IPS DF 4.7 (cell line): Measurements from ENCODE around the gene PRDM12.

Experiments used
- DNase-seq: peaks from one replicate; pipeline ENCODE4 v3.0.0-alpha.2; 2013; ENCODE audit warnings: low spot score; ENCODE audit errors: extremely low read depth

The PRDM12 gene

DNA sequence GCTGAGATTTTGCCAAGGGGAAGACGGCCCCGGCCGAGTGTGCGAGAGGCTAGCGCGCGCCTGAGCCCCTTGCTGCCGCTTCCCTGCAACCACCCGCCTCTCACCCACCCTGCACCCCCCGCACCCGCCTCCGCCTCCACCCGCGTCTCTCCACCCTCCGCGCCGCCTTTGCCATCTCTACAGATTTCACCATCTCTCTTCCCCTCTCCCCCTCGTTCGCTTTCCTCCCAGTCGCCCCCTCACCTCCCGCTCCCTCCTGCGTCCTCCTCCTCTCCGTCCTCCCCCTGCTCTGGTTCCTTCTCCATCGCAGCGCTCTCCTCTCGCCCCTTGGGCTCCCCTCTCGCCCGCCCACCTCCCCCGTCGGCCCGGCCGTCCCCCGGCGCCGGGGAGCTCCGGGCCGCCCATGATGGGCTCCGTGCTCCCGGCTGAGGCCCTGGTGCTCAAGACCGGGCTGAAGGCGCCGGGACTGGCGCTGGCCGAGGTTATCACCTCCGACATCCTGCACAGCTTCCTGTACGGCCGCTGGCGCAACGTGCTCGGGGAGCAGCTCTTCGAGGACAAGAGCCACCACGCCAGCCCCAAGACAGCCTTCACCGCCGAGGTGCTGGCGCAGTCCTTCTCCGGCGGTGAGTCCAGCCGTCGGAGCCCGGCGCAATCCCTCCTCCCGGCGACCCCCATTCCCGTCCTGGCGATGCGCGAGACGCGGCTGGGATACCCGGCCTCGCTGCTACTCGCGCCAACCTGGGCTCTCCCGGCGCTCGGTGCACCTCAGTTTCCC lies at the start of gene PRDM12:
Gene PRDM12 (plus strand): TSS at position 344 of the 778 bp plus-strand sequence. CDS start 60 bp downstream, at position 404.
- DNase-seq: no peak

DNA sequence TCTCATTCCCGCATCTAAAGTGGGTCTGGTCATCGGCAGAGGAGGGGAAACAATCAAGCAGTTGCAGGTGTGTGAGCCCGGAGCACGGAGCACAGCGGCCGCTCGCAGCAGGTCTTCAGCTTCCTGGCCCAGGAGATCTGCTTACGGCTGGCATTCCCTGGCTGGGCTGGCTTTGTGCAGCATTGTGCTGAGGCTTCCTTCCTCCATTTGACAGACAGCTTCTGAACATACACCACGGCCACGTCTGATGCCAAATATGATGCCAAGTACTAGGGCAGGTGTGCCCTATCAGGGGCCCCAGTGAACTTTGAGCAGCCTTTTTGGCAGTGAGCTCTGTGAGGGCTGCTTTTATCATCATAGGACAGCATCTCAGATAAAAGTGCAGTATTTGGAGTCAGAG lies 47.9 kb upstream of the PRDM12 start:
- no peak for DNase-seq

DNA sequence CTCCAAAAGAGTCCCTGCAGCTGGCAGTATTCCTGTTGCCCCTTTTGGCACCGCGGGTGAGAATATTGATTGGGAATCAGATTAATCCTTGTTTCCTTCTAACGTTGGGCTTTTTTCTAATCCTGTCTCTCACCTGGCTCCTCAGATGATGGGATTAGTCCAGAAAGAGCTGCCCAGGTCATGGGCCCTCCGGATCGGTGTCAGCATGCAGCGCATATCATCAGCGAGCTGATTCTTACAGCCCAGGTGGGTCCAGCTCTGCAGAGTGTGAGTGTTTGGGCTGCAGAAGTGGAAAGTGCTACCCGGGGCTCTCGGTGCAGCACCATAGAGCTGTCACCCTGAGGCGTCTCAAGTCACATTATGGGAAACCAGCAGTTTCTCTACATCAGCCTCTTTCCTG lies 40.9 kb upstream of the PRDM12 start:
- DNase-seq: no peak

DNA sequence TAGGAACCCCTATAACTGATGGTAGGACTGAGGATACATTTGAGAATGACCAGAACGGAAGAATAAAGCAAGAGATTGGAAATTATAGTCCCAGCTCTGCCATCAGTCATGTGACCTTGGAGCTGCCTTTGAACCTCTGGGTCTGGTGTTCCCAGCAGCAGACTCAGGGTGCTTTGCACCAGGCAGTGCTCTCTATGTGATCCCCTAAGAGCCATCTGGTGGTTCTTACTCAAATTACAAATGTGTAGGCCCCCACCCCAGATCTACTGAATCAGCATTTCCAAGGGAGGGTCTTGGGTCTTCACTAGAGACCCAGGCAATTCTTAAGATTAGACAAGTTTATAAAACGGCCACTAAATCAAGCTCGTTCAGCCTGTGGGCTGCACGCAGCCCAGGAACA lies 40.2 kb upstream of the PRDM12 start:
- DNase-seq: no peak

DNA sequence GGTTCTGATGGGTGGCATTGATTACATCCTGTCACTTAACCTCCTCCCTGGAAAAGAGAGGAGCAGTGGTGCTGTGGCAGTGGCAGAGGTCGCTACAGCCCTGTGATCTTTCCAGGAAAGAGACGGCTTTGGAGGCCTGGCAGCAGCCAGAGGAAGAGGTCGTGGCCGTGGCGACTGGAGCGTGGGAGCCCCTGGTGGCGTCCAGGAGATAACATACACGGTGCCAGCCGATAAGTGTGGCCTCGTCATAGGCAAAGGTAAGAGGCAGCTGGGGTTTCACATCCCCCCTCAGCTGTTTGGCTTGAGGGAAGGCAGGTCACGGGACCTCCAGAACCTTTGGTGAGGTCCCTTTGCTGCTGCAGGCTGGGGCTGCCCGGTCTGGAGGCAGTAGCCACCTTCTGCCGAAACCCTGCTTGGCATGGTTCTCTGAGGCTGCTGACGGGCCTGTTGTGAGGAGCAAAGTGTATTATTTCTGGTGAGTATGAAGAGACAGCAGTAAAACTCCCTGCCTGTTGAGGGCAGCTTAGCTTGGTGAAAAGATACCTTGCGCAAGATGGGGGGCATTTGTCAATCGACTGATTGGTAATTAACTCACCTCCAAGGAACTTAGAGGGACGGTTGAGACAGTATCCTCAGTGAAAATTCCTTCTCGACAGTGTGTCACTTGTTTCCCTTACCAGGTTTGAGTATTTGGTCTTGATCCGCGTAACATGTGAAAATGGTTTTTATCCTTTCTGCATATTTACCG lies 38.0 kb upstream of the PRDM12 start:
- no peak for DNase-seq

DNA sequence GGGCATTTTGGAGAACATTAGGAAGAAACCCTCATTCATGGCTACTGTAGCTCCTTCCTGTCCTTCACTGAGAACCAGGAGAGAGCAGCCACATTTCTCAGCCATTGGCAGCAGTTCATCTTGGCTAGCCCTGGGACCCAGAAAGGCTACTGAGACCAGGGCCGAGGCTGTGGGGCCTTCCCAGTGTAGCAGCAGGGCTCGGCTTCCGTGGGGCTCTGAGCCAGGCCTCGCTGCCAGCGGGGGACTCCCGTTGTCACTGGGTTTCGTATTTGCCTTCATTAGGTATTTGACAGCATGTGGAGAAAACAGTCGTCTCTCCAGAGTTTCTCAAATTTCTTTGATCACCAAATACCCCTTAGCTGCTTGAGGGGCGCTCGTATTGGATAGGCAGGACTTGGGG lies 37.3 kb upstream of the PRDM12 start:
- DNase-seq: no peak

DNA sequence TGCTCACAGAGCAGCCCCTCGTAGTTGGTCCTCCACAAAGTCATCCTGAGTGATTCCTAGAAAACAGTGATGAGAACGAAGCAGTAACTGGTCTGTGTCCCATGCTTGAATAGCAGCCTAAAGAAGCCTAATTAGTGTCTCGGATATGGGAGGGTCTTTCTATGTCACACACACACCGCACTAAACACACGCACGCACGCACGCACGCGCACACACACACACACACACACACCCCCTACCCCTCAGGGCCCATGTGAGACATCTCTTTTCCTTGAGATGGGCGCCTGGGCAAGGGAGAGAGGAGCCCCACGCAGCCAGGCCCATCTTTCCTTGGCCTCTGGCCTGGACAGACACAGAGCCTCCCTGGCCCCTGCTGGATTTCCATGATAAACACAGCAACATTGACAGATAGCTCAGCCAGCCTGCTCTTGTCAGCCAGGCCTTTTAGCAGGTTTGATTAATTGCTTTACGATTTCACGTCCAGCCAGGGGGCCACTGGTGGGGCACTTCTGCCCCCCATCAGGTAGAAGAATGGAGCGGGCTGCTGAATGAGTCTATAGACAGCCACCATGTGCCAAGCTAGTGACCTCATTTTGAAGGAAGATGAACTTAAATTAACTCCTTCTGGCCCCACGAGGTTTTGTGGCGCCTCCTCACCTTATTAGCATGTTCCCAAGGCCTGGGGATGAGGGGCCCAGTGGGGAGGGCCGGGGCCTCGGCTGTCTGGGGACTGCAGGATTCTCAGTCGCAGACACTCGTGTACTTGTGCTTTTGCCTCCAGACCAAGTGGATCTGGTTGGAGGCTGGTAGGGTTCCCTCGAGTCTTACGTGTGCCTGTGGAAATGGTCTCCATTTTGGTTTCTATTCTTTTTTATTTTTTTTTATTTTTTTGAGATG lies 36.2 kb upstream of the PRDM12 start:
- DNase-seq: no peak

DNA sequence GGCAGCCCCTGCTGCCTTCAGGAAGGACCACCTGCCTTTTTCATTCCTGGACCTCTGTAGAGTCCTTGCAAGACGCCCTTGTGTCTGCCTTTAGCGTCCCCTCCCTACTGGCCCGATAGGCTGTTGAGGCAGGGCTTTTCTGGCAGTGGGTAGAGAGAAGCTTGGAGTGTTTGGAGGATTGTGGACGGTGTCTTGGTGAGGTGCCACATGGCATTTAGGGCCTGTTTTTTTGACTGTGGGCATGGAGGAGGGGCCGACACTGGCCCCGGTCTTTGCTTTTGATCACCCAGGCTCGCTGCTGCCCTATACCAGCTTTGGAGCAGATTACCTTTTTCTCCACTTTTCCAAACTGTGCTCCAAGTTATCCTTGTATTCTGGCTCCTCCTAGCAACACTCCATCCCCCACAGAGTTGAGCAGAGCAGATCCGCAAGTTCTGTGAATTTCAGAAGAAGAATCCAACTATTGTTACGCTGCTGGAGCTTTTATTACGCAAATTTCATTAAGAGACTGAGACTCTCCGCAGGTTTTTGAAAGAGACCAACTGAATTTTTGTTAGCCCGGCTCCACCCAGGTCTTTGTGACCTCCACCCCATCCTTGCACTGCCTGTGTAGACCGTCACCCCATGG lies 34.8 kb upstream of the PRDM12 start:
- no peak for DNase-seq

DNA sequence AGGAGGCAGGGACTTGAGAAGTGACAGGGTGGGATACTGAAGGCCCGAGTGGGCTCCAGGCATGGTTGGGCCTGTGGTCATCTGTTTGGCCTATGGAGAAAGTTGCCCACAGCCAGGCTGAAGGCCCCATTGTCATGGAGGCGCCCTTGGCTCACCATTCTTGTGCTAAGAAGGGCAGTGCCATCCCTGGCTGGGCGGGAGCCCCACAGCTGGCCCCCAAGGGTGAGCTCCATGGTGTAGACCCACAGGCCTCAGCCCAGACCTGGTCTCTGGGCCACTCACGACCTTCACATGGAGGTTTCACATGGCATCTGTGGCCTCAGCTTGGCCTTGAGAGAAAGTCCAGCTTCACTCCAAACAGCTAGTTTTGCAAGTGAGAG lies 34.3 kb upstream of the PRDM12 start:
- DNase-seq: no peak

DNA sequence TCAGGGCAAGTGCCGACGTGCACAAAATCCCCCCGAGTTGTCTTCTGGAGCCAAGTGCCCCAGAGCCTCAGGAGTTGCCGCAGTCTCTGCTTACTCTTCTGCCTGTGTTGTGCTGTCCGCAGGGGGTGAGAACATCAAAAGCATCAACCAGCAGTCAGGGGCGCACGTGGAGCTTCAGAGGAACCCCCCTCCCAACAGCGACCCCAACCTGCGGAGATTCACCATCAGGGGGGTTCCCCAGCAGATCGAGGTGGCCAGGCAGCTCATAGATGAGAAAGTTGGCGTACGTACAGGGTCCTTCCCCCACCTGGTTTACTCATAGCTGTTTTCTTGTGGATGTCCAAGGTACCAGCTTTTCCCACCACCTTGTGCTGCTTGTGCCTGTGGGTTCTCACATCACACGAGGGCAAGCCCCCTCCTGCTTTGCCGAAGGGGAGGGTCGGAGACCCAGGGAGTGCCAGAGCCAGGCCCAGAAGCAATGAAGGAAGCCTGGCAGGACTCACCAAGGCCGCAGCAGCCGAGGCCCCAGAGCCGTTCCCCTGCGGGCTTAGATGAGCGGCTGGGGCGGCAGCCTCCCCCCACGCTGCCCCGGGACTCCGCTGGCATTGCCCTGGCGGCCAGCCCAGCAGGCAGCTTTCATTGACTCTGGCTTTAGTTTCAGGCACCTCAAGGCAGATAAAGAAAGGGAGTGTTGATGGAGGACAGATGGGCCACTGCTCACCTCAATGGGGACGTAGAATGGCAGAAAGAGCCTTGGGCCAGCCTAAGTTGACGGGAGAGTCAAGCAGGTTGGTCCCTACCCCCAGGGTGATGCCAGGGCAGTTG lies 33.7 kb upstream of the PRDM12 start:
- DNase-seq: no peak

DNA sequence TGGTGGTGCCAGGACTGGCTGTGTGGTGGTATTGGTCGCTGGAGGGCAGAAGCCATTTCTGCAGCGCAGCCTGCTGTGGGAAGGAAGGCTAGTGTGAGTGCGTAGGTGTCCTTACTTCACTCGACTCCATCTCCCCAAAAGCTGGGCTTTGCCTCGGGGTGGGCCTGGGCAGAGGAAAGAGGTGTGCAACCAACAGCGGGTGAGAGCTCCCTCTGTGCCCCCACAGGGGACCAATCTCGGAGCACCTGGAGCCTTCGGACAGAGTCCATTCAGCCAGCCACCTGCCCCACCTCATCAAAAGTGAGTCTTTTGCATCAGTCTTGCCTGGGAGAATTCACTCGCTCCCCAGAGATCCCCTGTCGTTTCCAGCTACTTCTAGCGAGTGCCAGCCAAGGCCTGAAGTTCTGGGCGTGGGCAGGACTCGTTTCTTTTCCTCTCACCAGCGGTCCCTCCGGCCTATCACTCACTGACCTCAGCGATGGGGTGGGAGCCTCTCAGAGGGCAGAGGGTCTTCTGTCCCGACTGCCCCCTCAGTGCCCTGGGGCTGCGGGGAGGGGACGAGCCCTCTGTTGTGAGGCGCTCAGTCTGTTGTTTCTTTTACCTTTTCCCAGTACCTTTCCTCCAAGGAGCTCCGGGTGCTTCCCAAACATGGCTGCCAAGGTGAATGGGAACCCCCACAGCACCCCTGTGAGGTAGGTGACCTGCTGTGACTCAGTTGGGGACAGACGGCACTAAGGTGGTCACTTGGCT lies 32.9 kb upstream of the PRDM12 start:
- no peak for DNase-seq

DNA sequence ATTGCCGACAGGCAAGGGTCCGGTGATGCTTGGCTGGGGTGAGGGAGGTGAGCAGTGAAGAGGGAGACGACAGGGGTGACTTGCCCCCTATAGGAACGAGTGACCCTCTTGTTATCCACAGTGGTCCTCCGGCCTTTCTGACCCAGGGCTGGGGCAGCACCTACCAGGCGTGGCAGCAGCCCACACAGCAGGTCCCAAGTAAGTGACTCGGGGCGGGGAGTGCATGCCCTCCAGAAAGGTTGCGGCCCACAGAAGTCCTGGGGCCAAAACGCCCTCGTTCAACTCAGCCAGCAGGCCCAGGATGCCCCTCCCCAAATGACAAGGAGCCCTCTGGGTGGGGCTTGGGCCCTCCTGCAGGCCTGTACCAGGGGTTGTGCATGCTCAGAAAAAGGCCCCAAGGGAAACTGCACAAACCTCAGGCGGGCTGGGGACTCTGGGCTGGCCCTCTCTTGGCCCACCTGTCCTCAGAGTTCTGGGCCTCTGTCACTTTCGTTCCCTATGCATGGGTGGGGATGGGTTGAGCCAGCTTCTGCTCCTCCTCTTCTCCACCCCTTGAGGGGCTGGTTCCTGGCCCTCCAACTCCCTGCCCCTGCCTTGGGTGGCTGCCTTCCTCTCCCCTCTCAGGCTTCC lies 32.2 kb upstream of the PRDM12 start:
- DNase-seq: no peak

DNA sequence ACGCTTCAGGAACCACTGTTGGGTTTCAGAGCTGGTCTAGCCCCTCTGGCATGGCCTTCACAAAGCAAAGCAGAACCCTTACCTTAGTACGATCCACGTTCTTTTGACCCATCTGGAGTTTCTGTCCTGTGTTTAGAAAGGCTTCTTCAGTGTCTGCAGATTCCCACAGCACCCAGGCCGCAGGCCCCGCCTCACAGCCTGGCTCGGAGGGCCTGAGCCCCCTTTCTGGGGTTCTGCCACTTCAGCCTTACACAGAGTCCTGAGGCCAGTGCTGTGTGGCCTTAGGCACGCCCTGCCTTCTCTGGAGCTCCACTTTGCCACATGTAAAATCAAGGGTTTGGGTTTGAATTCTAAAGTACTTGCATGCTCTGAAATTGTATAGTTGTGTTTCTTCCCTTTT lies 31.6 kb upstream of the PRDM12 start:
- no peak for DNase-seq

DNA sequence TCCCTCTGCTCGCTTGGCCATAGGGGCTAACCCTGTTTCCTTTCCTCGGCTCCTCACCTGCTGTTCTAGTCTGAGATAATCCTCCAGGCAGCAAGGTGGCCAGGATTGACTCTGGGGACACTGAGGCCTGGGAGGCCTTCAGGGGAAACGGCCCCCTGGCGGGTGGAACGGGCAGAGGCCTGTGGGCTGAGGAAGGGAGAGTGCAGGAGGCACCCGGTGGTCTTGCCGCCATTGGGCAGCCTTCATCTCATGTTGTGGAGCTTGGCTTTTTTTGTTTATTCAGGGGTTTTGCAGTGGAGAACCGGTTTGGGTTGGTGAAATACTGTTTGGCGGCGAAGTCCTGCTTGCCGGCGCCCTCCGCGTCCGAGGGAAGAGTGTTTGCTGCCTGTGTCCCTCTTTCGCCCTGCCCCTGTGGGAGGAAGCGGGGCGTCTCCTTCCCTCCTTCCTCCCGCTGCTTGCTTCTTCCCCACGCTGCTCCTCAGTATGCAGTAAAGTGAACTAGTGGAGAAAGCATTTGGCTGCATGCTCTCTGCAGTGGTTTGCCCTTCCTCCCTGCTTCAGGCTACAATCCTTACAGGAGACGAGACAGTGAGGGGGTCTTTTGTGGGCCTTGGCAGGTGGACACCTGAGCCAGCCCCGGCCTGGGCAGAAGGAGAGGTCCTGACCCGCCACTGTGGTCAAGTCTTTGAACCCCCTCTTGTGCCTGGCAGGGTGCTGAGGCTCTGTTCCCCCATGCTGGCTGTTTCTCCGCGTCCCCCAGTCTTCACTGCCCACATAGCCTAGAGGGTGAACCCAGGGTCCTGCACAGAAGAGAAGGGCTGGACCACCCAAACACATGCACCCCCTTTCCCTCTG lies 30.8 kb upstream of the PRDM12 start:
- no peak for DNase-seq

DNA sequence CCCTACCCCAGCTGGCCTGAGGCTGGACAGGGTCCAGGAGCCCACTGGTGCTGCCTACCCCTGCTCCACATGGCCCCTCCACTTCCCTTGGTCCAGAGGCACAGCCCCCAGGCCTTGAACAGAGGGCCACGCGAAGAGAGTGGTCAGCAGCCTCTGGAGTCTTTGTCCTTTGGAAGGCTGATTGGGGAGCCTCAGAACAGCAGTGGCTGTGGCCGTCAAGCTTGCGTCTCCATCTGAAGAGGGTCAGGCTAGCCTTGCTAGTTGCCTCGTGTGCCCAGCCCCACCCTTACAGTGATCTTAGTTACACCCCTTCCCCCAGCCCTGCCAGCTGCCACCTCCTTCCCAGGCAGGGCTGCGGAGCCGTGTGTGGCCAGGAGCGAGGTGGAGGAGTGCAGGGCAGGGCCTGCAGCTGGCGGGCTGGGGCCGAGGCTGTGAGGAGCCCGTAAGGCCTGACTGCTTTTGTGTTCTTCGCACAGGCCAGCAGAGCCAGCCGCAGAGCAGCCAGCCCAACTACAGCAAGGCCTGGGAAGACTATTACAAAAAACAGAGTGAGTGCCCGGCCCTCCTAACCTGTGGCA lies 30.1 kb upstream of the PRDM12 start:
- DNase-seq: no peak

DNA sequence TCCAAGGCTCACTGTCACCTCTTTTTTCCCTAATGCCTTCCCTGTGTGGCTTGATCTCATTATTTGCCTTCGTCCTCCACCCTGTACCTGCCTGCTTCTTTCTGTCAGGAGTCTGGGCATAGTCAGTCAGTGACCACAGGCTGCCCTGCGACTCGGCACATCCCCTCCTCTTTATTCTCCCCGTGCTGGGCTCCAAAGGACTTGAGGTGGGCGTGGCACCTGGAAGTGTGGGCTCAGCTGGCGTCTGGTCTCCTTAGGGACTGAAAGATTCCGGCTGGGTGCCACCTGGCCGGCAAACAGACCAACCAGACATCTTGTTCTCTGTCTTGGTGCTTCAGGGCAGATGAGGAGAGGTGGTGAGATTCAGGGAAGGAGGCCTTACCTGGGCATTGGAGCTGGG lies 29.6 kb upstream of the PRDM12 start:
- no peak for DNase-seq

DNA sequence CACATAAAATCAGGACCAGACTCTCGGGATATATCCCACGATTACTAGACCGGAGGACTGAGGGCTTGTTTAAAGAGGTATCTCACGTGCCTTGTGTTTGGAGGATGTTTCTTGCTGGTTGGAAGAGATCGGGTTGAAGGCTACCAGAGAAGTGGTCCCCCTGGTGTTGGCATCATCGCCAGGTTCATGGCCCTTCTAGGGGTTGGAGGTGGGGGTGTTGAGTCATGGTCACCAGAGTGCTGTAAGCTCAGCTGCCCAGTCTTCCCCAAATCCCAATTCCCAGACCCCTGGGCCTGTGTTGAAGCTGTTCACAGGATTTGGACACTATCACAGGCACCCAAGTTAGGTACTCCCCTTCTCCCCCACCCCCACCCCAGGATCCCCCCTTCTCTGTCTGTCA lies 29.1 kb upstream of the PRDM12 start:
- DNase-seq: no peak
